HEK293 (cell line): Measurements from ENCODE around the gene FOXN3.

Source experiments
- CTCF ChIA-PET: fragments of 350-600 bp; formaldehyde crosslinking; extraction: SDS; loops from one replicate; lab custom pipeline; 2021; ENCODE audit warnings: antibody characterized with exemption; lab: Yijun Ruan, JAX
- POLR2A ChIA-PET: fragments of 300-600 bp; formaldehyde crosslinking; extraction: SDS; loops from one replicate; lab custom pipeline; 2020; ENCODE audit warnings: antibody characterized with exemption, inconsistent platforms; lab: Yijun Ruan, JAX
- H3K27ac ChIP-seq: fragments of 200-500 bp; sonication (Bioruptor generic); 2 replicates; pipeline ENCODE4 v1.5.1; 2014; ENCODE audit warnings: low read depth, low read length, control low read depth, inconsistent platforms; ENCODE audit errors: extremely low read depth
- H3K36me3 ChIP-seq, 2 experiments: fragments of 200-500 bp in 1 of 2; sonication (Bioruptor generic) in 1 of 2; 1 replicate in 1 of 2; 2 replicates in 1 of 2; pipeline ENCODE4 v1.5.1; 2014 to 2017; ENCODE audit warnings: inconsistent platforms in 2 of 2, low read length in 2 of 2; ENCODE audit not compliant: control insufficient read depth in 2 of 2, insufficient read depth in 1 of 2
- H3K4me1 ChIP-seq: fragments of 200-500 bp; sonication (Bioruptor generic); 2 replicates; pipeline ENCODE4 v1.5.1; 2014; ENCODE audit warnings: mild to moderate bottlenecking, low read length, inconsistent platforms; ENCODE audit not compliant: control insufficient read depth, insufficient read depth
- H3K4me3 ChIP-seq: 2 replicates; pipeline ENCODE4 v1.5.1; 2011; ENCODE audit warnings: low read depth, mild to moderate bottlenecking, control low read depth, low read length, moderate library complexity
- H3K9me3 ChIP-seq: fragments of 200-500 bp; sonication (Bioruptor generic); 2 replicates; pipeline ENCODE4 v1.5.1; 2014; ENCODE audit warnings: low read depth, low read length, inconsistent platforms; ENCODE audit not compliant: control insufficient read depth, insufficient read depth
- FEZF1 ChIP-seq: fragments of 450-650 bp; formaldehyde crosslinking; IDR thresholded peaks from 2 replicates; pipeline ENCODE4 v1.5.1; 2016; ENCODE audit warnings: missing biosample characterization, missing genetic modification characterization
- GLI4 ChIP-seq: fragments of 450-650 bp; formaldehyde crosslinking; IDR thresholded peaks from 2 replicates; pipeline ENCODE4 v1.5.1; 2016; ENCODE audit warnings: missing biosample characterization, missing genetic modification characterization
- MYNN ChIP-seq: fragments of 450-650 bp; formaldehyde crosslinking; IDR thresholded peaks from 2 replicates; pipeline ENCODE4 v1.5.1; 2016; ENCODE audit warnings: missing biosample characterization, missing genetic modification characterization, borderline replicate concordance
- REPIN1 ChIP-seq: fragments of 450-650 bp; formaldehyde crosslinking; IDR thresholded peaks from 2 replicates; pipeline ENCODE4 v1.5.1; 2017; ENCODE audit warnings: missing biosample characterization, missing genetic modification characterization, low read depth
- SCRT1 ChIP-seq: fragments of 450-650 bp; formaldehyde crosslinking; IDR thresholded peaks from 2 replicates; pipeline ENCODE4 v1.5.1; 2016; ENCODE audit warnings: missing biosample characterization, missing genetic modification characterization, borderline replicate concordance
- ZNF10 ChIP-seq: fragments of 450-650 bp; formaldehyde crosslinking; IDR thresholded peaks from 2 replicates; pipeline ENCODE4 v1.5.1; 2017; ENCODE audit warnings: missing biosample characterization, missing genetic modification characterization
- ZNF23 ChIP-seq: fragments of 450-650 bp; formaldehyde crosslinking; IDR thresholded peaks from 2 replicates; pipeline ENCODE4 v1.5.1; 2016; ENCODE audit warnings: missing biosample characterization, missing genetic modification characterization, borderline replicate concordance
- ZNF555 ChIP-seq: fragments of 450-650 bp; formaldehyde crosslinking; conservative IDR thresholded peaks from 2 replicates; pipeline ENCODE4 v1.5.1; 2017; ENCODE audit warnings: missing biosample characterization, mild to moderate bottlenecking, missing genetic modification characterization, inconsistent platforms
- ZNF621 ChIP-seq: fragments of 450-650 bp; formaldehyde crosslinking; IDR thresholded peaks from 2 replicates; pipeline ENCODE4 v1.5.1; 2017; ENCODE audit warnings: missing biosample characterization, missing genetic modification characterization
- ZNF785 ChIP-seq: fragments of 450-650 bp; formaldehyde crosslinking; IDR thresholded peaks from 2 replicates; pipeline ENCODE4 v1.5.1; 2016; ENCODE audit warnings: missing biosample characterization, missing genetic modification characterization
- TF ChIP-seq, protein P1 (sequence below): fragments of 450-650 bp; formaldehyde crosslinking; IDR thresholded peaks from 2 replicates; pipeline ENCODE4 v1.5.1; 2017; ENCODE audit warnings: missing biosample characterization, missing genetic modification characterization
- TF ChIP-seq, protein P2 (sequence below): fragments of 450-650 bp; formaldehyde crosslinking; IDR thresholded peaks from 2 replicates; pipeline ENCODE4 v1.5.1; 2017; ENCODE audit warnings: missing biosample characterization, mild to moderate bottlenecking, missing genetic modification characterization, moderate library complexity

FOXN3 gene

DNA sequence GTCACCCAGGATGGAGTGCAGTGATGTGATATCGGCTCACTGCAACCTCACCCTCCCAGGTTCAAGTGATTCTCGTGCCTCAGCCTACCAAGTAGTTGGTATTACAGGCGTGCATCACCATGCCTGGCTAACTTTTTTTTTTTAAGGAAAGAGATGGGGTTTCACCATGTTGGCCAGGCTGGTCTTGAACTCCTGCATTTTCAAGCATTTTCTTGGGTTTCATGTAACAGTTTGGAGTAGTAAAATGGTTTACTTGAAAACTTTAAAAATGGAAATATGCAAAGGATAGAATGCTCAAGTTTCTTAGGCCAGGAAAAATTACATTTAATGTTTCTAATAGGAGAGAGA, 63.3 kb downstream of the FOXN3 start:
- POLR2A ChIA-PET, result no interaction called here
- peaks cover 16% of the 10 kb centered on the region for H3K4me1 ChIP-seq

DNA sequence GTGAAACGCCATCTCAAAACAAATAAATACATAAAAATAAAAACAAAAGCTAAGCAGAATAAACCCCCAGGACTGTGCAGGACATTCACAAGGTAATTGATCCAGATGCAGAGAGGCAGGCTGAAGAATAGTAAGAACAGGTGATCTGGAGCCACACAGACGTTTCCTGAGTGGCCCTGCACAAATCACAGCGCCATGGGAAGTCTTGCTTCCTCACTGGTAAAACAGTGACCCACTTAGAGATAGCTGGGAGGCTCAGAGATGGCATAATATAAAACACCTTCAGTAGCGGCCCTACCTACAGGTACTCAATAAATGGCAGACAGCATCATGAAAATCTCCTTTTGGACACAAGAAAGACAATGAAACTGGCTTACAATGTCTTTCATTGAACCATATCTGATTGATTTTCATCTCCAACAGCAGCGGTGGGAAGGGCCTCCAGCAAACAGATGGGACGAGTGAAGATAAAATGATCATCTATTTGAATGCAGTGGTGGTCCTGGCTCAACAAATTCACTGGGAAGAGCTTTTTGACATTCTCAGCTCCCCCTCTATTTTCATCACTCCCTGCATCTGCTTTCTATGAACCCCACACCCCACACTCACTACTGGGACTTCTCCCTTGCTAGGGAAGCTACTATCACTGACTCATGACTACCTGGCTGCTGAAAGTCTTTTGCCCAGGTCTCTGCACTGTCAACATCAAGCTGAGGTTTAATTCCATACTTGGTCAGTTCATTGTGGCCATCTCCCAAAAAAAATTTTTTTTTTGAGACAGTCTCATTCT, 63.9 kb downstream of the FOXN3 start:
- TF ChIP-seq MYNN (tag by site-specific recombination) (no peak), ZNF621 (no peak), SCRT1 (no peak), REPIN1 (no peak), GLI4 (no peak), FEZF1 (no peak)
- Histone ChIP-seq H3K4me3 (no peak overlapping the region), H3K9me3 (no peaks in the 10 kb centered on the region), H3K36me3 (peaks cover 0 to 15% of the 10 kb centered on the region in 2 experiments; a peak in 2 of 3 replicates), H3K4me1 (peaks cover 15% of the 10 kb centered on the region), H3K27ac (no peak overlapping the region)
- POLR2A ChIA-PET, result no interaction called here
- CTCF ChIA-PET, result interaction anchor here (0.5 kb wide), 1 partner anchor 39 kb away, joined by 3 read pairs; no protein-coding TSS in a partner anchor

More for the DNA sequence above, 63.3 kb downstream of the FOXN3 start:
- H3K4me3 ChIP-seq, result no peak overlapping the region
- no peak overlapping the region for H3K27ac ChIP-seq
- H3K36me3 ChIP-seq, result peaks cover 0 to 12% of the 10 kb centered on the region in 2 experiments; a peak in 2 of 3 replicates
- TF ChIP-seq ZNF10 (tag by site-specific recombination), result no peak
- TF ChIP-seq, all 188 proteins: peak for 0
- no peaks in the 10 kb centered on the region for H3K9me3 ChIP-seq
- CTCF ChIA-PET, result interaction anchor here (0.5 kb wide), 1 partner anchor 39 kb away, joined by 3 read pairs; no protein-coding TSS in a partner anchor

DNA sequence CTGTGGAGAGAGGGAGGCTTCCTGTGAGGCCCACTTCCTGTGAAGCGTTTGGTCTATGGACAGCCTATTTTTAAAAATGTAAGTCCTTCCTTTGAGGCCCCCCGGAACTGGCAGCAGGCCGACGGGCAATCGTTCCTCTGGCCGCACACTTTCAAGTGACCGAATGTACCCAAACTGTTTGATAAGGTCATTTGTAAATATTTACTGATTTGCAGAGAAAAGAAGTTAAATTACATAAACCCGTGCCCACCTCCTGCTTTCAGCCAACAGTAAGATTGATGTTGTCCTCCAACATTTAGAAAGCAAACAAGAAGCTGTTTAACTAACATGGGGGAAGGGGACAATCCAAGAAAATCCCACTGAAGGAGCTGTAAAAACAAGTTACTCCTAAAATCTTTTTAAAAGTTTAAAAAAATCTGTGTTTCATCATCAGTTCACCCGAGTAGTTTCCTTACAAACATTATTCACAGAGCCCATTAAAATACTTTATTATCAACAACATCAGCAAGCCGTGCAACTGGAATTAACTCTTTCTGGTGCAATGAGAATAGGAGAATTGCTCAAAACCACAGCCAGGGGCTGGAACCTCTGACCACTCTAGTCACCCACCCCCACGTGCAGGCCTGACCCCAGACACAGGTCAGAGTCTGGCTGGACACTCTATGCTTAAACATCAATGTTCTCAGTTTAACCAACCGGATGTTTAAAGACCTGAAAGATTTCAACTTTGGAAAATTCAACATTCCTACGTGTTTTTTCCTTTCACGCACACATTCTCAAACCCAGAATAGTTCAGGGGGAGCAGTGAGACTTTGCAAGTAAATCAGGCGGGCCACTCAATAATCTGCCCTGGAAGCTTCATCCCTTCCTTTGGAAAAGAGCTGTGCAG, 65.3 kb downstream of the FOXN3 start:
- ChIA-PET CTCF (no interaction called here), POLR2A (no interaction called here)
- peaks cover 0 to 22% of the 10 kb centered on the region in 2 experiments; a peak in 1 of 3 replicates for H3K36me3 ChIP-seq
- H3K4me1 ChIP-seq, result peaks cover 13% of the 10 kb centered on the region
- H3K4me3 ChIP-seq, result no peak overlapping the region
- TF ChIP-seq, protein P1, sequence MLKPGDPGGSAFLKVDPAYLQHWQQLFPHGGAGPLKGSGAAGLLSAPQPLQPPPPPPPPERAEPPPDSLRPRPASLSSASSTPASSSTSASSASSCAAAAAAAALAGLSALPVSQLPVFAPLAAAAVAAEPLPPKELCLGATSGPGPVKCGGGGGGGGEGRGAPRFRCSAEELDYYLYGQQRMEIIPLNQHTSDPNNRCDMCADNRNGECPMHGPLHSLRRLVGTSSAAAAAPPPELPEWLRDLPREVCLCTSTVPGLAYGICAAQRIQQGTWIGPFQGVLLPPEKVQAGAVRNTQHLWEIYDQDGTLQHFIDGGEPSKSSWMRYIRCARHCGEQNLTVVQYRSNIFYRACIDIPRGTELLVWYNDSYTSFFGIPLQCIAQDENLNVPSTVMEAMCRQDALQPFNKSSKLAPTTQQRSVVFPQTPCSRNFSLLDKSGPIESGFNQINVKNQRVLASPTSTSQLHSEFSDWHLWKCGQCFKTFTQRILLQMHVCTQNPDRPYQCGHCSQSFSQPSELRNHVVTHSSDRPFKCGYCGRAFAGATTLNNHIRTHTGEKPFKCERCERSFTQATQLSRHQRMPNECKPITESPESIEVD (tag by site-specific recombination), result peak; percentile 70
- TF ChIP-seq ZNF555 (tag by site-specific recombination), result no peak
- H3K27ac ChIP-seq, result peak overlapping the region; percentile 42
- H3K9me3 ChIP-seq, result no peaks in the 10 kb centered on the region

DNA sequence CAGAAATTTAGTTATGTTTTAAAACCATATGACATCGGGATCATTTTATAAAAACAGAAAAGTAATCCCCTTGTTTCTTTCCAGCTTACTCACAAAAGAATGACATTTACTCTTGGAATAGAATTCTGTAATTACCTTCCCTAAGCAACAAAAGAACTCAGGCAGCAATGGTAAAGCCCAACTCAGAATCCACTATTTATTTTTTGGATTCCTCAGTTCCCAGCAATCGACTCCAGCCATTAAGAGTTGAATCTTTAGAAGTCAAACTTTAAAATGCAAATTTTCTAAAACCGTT, 65.9 kb downstream of the FOXN3 start:
- ChIA-PET CTCF (no interaction called here), POLR2A (no interaction called here)
- no peaks in the 10 kb centered on the region for H3K9me3 ChIP-seq
- peaks cover 13% of the 10 kb centered on the region for H3K4me1 ChIP-seq
- peak overlapping the region; percentile 42 for H3K27ac ChIP-seq
- no peak overlapping the region for H3K4me3 ChIP-seq
- H3K36me3 ChIP-seq, result peaks cover 0 to 22% of the 10 kb centered on the region in 2 experiments; a peak in 1 of 3 replicates
- TF ChIP-seq ZNF23 (tag by site-specific recombination), result no peak
- TF ChIP-seq, protein P2, sequence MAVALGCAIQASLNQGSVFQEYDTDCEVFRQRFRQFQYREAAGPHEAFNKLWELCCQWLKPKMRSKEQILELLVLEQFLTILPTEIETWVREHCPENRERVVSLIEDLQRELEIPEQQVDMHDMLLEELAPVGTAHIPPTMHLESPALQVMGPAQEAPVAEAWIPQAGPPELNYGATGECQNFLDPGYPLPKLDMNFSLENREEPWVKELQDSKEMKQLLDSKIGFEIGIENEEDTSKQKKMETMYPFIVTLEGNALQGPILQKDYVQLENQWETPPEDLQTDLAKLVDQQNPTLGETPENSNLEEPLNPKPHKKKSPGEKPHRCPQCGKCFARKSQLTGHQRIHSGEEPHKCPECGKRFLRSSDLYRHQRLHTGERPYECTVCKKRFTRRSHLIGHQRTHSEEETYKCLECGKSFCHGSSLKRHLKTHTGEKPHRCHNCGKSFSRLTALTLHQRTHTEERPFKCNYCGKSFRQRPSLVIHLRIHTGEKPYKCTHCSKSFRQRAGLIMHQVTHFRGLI, result peak; percentile 81; the same call in 1 of the 2 replicates
- no peak for TF ChIP-seq ZNF785 (tag by site-specific recombination)
